ENCODE data around the gene ZNF497. TPM values are rescaled to one million over a fixed set of nuclear protein-coding genes. Genes with fewer than 3 reads are reported as not detected.

Gene ZNF497
- polyA plus RNA-seq, 1 of the 3 experiments (the other 2 are of a cell fraction) = 1.1 TPM

DNA sequence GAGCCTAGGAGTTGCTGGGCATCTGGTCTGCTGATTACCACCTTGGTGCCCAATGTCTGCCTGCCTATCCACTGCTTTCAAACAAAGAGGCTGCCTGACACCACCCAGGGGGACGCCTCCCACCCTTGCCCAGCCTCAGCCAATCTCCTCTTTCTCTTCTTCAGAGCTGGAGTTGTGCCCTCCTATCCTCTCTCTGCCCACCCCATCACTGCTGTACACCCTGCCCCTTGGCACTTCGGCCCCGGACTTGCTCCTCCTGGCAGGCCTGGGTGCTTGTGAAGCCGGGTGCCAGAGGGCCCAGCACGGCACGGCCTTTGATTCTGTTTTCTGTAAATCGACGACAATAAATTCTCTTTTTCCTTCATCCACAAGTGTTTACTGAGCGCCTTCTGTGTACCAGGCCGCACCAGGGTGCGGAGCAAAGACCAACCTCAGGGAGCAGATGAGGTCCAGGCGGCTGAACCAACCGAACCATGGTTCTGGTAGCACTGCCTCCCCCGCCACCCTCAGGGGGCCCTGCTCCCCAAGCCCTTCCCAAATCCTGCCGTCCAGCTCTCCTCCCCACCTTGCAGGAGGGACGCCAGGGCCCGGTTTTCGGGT, 37.9 kb upstream of the ZNF497 start:
- Histone ChIP-seq H2AFZ (ENCODE audit: low read depth) (peak overlapping the region; percentile 77; the same call in 1 of the 2 replicates), H3K4me1 (ENCODE audit: control insufficient read depth in 1 of 2, insufficient read depth in 2 of 2, low read depth in 1 of 2, low read length in 1 of 2) (peaks cover 6 to 20% of the 10 kb centered on the region in 2 experiments; a peak in 2 of 4 replicates), H3K36me3 (replicated peaks in 1 of 2; ENCODE audit: control insufficient read depth in 1 of 2, insufficient read depth in 2 of 2, low read length in 1 of 2) (no peaks in the 10 kb centered on the region), H3K9me3 (no peaks in the 10 kb centered on the region), H3K9me2 (no peaks in the 10 kb centered on the region), H3K9ac (peak overlapping the region; percentile 70), H3K79me2 (ENCODE audit: insufficient read depth) (peaks cover 17% of the 10 kb centered on the region), H3K4me2 (peak overlapping the region; percentile 100), H3F3A (replicated peaks; ENCODE audit: insufficient read depth) (peaks cover 22% of the 10 kb centered on the region), H3K27me3 (ENCODE audit: insufficient read depth) (no peaks in the 10 kb centered on the region), H3K27ac (ENCODE audit: low read depth in 2 of 2, low read length in 1 of 2) (peak overlapping the region; percentile 43 to 87; a peak in 3 of 4 replicates), H3K4me3 (ENCODE audit: low read depth in 2 of 2, low read length in 1 of 2) (peak overlapping the region; percentile 66 to 83), H4K20me1 (ENCODE audit: insufficient read depth) (no peaks in the 10 kb centered on the region)
- POLR2A ChIA-PET = interaction anchor here (1.6 kb wide), 1 partner anchor 38 kb away, joined by 6 read pairs; the partner anchor contains the start of gene ZNF497
- TF ChIP-seq MXI1 (IDR thresholded peaks at IDR 0.05; ENCODE audit: low read depth, low read length) (0 out of 2 replicates have a peak, but pooled peaks have one; percentile 25), POLR2AphosphoS5 (IDR thresholded peaks at IDR 0.05; ENCODE audit: low read depth, low read length) (peak; percentile 41; the same call in 1 of the 2 replicates), RAD21 (IDR thresholded peaks at IDR 0.05; ENCODE audit: low read length) (no peak)
- peak; percentile 82 for DNase-seq
- 40% methylated on average over 18 of the region's 18 CpGs for WGBS (ENCODE audit: low lambda C conversion rate)
- CTCF ChIA-PET = interaction anchor here (2.2 kb wide), 1 partner anchor 119 kb away, joined by 7 read pairs; the partner anchor contains the start of gene ZBTB45

GRCh38 chr19:58399903-58400302, 37.4 kb upstream of the ZNF497 start:
- H3K4me1 ChIP-seq (ENCODE audit: control insufficient read depth in 1 of 2, insufficient read depth in 2 of 2, low read depth in 1 of 2, low read length in 1 of 2) = peaks cover 6 to 20% of the 10 kb centered on the region in 2 experiments; a peak in 2 of 4 replicates
- TF ChIP-seq TAF1 (IDR thresholded peaks at IDR 0.05; ENCODE audit: borderline replicate concordance, low read depth, low read length) (no peak), USF1 (IDR thresholded peaks at IDR 0.05; ENCODE audit: borderline replicate concordance, low read depth) (no peak), YY1 (IDR thresholded peaks at IDR 0.05; ENCODE audit: low read depth) (no peak), TCF12 (IDR thresholded peaks at IDR 0.05) (no peak), MAX (IDR thresholded peaks at IDR 0.05; ENCODE audit: low read depth) (no peak), CHD2 (IDR thresholded peaks at IDR 0.05; ENCODE audit: low read length, partially characterized antibody) (no peak), TEAD4 (IDR thresholded peaks at IDR 0.05; ENCODE audit: borderline replicate concordance, insufficient read depth) (no peak)
- peaks cover 27% of the 10 kb centered on the region for H3F3A ChIP-seq (replicated peaks; ENCODE audit: insufficient read depth)
- peaks cover 0 to 5% of the 10 kb centered on the region in 2 experiments for H3K36me3 ChIP-seq (replicated peaks in 1 of 2; ENCODE audit: control insufficient read depth in 1 of 2, insufficient read depth in 2 of 2, low read length in 1 of 2)
- H4K20me1 ChIP-seq (ENCODE audit: insufficient read depth) = no peaks in the 10 kb centered on the region
- ChIA-PET POLR2A (interaction anchor here (1.6 kb wide), 1 partner anchor 37 kb away, joined by 6 read pairs; the partner anchor contains the start of gene ZNF497), CTCF (interaction anchor here (2.2 kb wide), 1 partner anchor 120 kb away, joined by 7 read pairs; the partner anchor contains the start of gene ZBTB45)
- DNase-seq = no peak
- H3K27me3 ChIP-seq (ENCODE audit: insufficient read depth) = no peaks in the 10 kb centered on the region
- H3K9ac ChIP-seq = no peak overlapping the region
- no peaks in the 10 kb centered on the region for H3K9me2 ChIP-seq
- H3K27ac ChIP-seq (ENCODE audit: low read depth in 2 of 2, low read length in 1 of 2) = peak overlapping the region in 1 of 2 experiments; percentile 87; a peak in 2 of 4 replicates
- H3K9me3 ChIP-seq = no peaks in the 10 kb centered on the region
- no CpG with 5 or more reads among the region's 3 CpGs for WGBS (ENCODE audit: low lambda C conversion rate)
- peak overlapping the region; percentile 100 for H3K4me2 ChIP-seq
- H2AFZ ChIP-seq (ENCODE audit: low read depth) = no peak overlapping the region
- peaks cover 17% of the 10 kb centered on the region for H3K79me2 ChIP-seq (ENCODE audit: insufficient read depth)
- peak overlapping the region; percentile 66 to 83; a peak in 3 of 4 replicates for H3K4me3 ChIP-seq (ENCODE audit: low read depth in 2 of 2, low read length in 1 of 2)

Measured in SK-N-SH (cell line).